NCI-H2227 (cell line): Measurements from ENCODE around the gene RELL2.
"Not testable (repeated sequence)": the region's sequence is repeated elsewhere in the genome, so short reads cannot be mapped to it uniquely, and the experiment has no call there.

Experiments used
- DNase-seq: peaks from one replicate; lab custom pipeline; 2025; ENCODE audit not compliant: unreplicated experiment; lab: John Stamatoyannopoulos, UW

Gene RELL2

GRCh38 chr5:141636413-141637122 lies at the start of gene RELL2, which contains the start of gene HDAC3:
TSS of gene RELL2 (plus strand) at chr5:141636997. CDS start at chr5:141638226, 1,229 bp downstream.
TSS of gene HDAC3 (minus strand) at chr5:141636849. CDS start at chr5:141636790, 59 bp downstream.
- DNase-seq, result peak; percentile 91

GRCh38 chr5:141590127-141590526 lies 46.7 kb upstream of the RELL2 start:
- DNase-seq, result no peak

- DNase-seq, result no peak
Measured at GRCh38 chr5:141596867-141597266, 39.9 kb upstream of the RELL2 start.

- no peak for DNase-seq
Measured at GRCh38 chr5:141597394-141597793, 39.4 kb upstream of the RELL2 start.

- no peak for DNase-seq
Measured at GRCh38 chr5:141597814-141598213, 39.0 kb upstream of the RELL2 start.

- DNase-seq, result no peak
Measured at GRCh38 chr5:141598391-141599345, 38.1 kb upstream of the RELL2 start.

- no peak for DNase-seq
Measured at GRCh38 chr5:141602606-141603005, 34.2 kb upstream of the RELL2 start.

GRCh38 chr5:141603923-141604717 lies 32.7 kb upstream of the RELL2 start:
- no peak for DNase-seq

- no peak for DNase-seq
Measured at GRCh38 chr5:141605523-141606277, 31.1 kb upstream of the RELL2 start.

- no peak for DNase-seq
Measured at GRCh38 chr5:141608046-141608445, 28.8 kb upstream of the RELL2 start.

- DNase-seq, result no peak
Measured at GRCh38 chr5:141608557-141608956, 28.2 kb upstream of the RELL2 start.

GRCh38 chr5:141609044-141609443 lies 27.8 kb upstream of the RELL2 start:
- no peak for DNase-seq

- not testable (repeated sequence) for DNase-seq
Measured at GRCh38 chr5:141609921-141610320, 26.9 kb upstream of the RELL2 start.

GRCh38 chr5:141611289-141611688 lies 25.5 kb upstream of the RELL2 start:
- no peak for DNase-seq

GRCh38 chr5:141613344-141613743 lies 23.5 kb upstream of the RELL2 start:
- no peak for DNase-seq

GRCh38 chr5:141615991-141616720 lies 20.6 kb upstream of the RELL2 start:
- no peak for DNase-seq

GRCh38 chr5:141617128-141617527 lies 19.7 kb upstream of the RELL2 start:
- DNase-seq, result no peak

GRCh38 chr5:141617682-141618029 lies 19.1 kb upstream of the RELL2 start:
- no peak for DNase-seq

GRCh38 chr5:141618030-141618803 lies 18.6 kb upstream of the RELL2 start:
- DNase-seq, result peak; percentile 48
